GM23338 (cell line): ENCODE measurements around the gene DCUN1D2.

Source experiments
- CREB1 ChIP-seq: fragments of 250-450 bp; sonication (Bioruptor Pico); IDR thresholded peaks from 2 replicates; pipeline ENCODE4 v1.5.0; 2020; ENCODE audit warnings: low read depth, mild to moderate bottlenecking, moderate library complexity
- CTCF ChIP-seq, 2 experiments: fragments of 200-600 bp in 1 of 2; sonication (generic) in 1 of 2; conservative IDR thresholded peaks; 2 replicates each; pipeline versions ENCODE4 v1.5.1 to v1.6.1; 2016 to 2017; ENCODE audit warnings: antibody characterized with exemption in 2 of 2, low read depth in 2 of 2, mild to moderate bottlenecking in 2 of 2, moderate library complexity in 1 of 2
- EZH2 ChIP-seq: fragments of 200-600 bp; sonication (generic); IDR thresholded peaks from one replicate; pipeline ENCODE4 v1.8.0; 2017; ENCODE audit warnings: antibody characterized with exemption, mild to moderate bottlenecking, low read depth; ENCODE audit not compliant: unreplicated experiment
- EZH2phosphoT487 ChIP-seq: fragments of 200-600 bp; sonication (generic); IDR thresholded peaks from one replicate; pipeline ENCODE4 v1.8.1; 2018; ENCODE audit warnings: antibody characterized with exemption; ENCODE audit not compliant: unreplicated experiment
- POLR2AphosphoS5 ChIP-seq: IDR thresholded peaks from 2 replicates; pipeline ENCODE4 v1.6.1; 2016; ENCODE audit warnings: antibody characterized with exemption, low read depth
- REST ChIP-seq: IDR thresholded peaks from one replicate; pipeline ENCODE4 v1.6.1; 2018; ENCODE audit warnings: antibody characterized with exemption; ENCODE audit not compliant: unreplicated experiment
- ZNF331 ChIP-seq: fragments of 250-450 bp; sonication (Bioruptor Pico); IDR thresholded peaks from 2 replicates; pipeline ENCODE4 v1.5.0; 2020; ENCODE audit warnings: low read depth, mild to moderate bottlenecking, moderate library complexity

- TF ChIP-seq EZH2phosphoT487 (no peak), CTCF (conservative IDR thresholded peaks at IDR 0.05; ENCODE audit: low read depth in 2 of 2) (no peak), POLR2AphosphoS5 (no peak), CREB1 (no peak), EZH2 (no peak), REST (no peak), ZNF331 (no peak)
Observed at GRCh38 chr13:113472355-113473025, 18.0 kb downstream of the DCUN1D2 start.
